Renal cortical epithelial cell (primary cell): Measurements from ENCODE around the gene TMEM106B. TPM values are rescaled to one million over a fixed set of nuclear protein-coding genes. Genes with fewer than 3 reads are reported as not detected.
"Not testable (repeated sequence)": the region's sequence is repeated elsewhere in the genome, so short reads cannot be mapped to it uniquely, and the experiment has no call there.

Experiments
- DNase-seq: peaks from one replicate; pipeline ENCODE4 v3.0.0-alpha.2; 2011; ENCODE audit warnings: low read depth
- total RNA-seq: library from RNA; depleted of rRNA; stranded (reverse); fragments of >200 nt; gene quantifications from 2 replicates; pipeline ENCODE4 v1.2.3, GENCODE V29; 2014

Gene TMEM106B
- total RNA-seq: 98.5 and 117 TPM in 2 replicates

DNA sequence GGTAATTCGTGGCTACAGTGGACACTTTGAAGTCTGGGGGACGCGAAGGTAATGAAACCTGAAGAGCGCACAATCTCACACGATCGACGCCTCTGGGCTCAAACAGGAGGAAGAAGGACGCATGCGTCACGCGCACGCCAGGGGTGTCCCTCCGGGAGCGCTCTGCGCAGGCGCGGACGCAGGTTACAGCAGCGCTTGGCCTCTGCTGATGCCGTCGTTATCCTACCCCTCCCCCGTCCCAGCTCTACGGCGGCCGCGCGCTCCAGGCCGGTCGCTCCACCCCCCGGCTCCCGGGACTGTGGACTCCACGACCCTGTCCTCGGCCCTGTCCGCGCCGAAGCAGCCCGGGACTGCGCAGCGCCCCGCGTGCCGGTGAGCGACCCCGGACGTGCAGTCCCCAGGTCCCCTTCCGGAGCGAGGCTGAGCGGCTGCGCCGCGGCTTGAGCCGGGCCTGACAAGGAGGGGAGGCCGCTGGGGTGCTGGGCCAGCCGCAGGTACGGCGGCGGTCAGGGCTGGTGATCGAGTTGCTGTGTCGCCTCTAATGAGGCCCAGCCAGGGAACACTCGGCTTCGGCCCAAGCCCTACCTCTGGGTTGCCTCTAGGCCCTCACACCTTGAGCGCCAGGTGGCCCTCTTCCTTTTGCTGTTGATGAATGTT lies at the start of gene TMEM106B:
Gene TMEM106B (plus strand): TSS at position 241 of the 657 bp plus-strand sequence. CDS start 3,517 bp downstream, outside the sequence.
- peak; percentile 90 for DNase-seq

DNA sequence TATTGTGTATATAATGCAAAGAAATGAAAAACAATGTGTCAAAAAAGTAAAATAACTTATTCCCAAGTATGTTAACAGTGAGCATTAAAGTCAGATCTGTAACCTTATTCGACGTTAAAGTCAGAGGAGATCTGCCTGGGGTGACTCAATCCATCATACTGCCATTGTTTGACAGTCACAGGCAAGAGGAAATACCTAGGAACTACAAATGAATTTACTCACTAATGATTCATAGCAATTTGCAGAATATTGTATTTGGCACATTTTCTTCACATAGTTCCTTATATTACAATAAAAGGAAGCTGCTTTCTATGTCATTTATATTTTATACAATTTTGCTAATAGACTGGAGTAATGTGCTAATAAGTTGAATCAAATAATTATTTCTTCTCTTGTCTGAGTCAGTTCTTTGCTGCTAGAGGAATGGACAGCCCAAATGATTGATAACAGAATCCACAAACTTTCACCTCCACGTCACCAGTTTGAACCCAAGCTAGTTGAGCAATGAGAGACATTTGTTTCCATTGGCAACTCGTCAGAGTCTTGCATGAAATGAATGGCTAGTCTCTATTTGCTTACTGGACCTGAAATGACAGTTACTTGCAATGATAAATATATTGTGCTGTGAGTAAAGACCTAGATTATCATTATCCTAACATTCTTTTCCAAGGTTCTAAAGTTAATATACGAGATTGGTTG lies 48.5 kb upstream of the TMEM106B start:
- peak; percentile 83 for DNase-seq

DNA sequence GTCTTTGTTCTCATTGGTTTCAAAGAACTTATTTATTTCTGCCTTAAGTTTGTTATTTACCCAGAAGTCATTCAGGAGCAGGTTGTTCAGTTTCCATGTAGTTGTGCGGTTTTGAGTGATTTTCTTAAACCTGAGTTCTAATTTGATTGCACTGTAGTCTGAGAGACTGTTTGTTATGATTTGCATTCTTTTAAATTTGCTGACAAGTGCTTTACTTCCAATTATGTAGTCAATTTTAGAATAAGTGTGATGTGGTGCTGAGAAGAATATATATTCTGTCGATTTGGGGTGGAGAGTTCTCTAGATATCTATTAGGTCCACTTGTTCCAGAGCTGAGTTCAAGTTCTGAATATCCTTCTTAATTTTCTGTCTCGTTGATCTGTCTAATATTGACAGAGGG lies 43.0 kb upstream of the TMEM106B start:
- not testable (repeated sequence) for DNase-seq

GRCh38 chr7:12169981-12170820 lies 40.9 kb upstream of the TMEM106B start:
- DNase-seq: peak; percentile 59

DNA sequence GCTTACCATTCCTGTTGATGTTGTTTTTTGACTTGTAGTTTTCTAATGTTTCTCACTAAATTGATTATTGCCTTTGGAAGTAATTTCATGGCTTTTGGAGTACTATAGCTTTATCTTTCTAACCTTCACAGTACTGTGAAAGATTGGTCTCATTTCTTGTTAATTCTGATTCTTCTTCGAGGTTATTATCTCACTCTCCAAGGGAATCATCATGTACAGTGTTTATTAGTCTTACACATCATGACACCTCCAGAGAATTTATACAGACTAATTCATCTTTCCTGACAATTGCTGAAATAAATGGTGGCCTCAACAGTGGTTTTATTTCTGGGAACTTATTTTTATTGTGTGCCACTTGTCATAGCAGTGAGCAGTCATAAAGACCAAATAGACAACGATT lies 37.4 kb upstream of the TMEM106B start:
- DNase-seq: no peak

DNA sequence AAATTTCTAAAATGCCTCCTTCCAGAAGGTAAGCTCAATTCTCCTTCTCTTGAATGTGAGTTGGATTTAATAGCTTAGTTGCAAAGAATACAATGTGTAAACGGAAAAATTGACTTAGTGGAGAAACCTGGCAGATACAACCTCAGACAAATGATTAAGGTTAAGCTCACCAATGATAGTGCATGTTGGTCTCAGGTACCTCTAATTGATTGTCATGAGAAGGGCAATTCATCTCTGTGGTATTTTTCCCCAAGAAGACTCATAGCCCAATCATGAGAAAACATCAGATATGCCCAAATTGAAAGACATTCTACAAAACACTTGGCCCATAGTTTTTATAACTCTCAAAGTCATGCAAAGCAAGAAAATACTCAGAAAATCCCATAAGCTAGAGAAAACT lies 36.2 kb upstream of the TMEM106B start:
- no peak for DNase-seq

GRCh38 chr7:12178317-12178716 lies 32.8 kb upstream of the TMEM106B start:
- DNase-seq: no peak

DNA sequence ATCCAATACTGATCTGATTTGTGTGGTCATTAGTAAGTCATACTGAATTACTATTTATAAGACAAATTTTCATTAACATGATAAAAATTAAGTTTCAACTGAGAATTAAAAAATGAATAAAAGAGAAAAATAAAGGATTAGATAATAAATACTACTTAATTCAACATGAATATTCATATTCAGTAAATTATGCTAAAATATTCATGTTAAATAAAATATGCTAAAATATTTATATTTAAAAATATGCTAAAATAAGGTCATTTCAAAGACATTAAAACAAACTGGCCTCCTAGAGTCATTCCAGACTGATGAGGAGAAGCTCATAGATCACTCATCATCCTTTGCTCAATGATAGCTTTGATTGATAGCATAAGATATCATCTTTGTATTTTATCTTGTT lies 16.7 kb upstream of the TMEM106B start:
- no peak for DNase-seq

GRCh38 chr7:12196386-12196785 lies 14.7 kb upstream of the TMEM106B start:
- DNase-seq: no peak

DNA sequence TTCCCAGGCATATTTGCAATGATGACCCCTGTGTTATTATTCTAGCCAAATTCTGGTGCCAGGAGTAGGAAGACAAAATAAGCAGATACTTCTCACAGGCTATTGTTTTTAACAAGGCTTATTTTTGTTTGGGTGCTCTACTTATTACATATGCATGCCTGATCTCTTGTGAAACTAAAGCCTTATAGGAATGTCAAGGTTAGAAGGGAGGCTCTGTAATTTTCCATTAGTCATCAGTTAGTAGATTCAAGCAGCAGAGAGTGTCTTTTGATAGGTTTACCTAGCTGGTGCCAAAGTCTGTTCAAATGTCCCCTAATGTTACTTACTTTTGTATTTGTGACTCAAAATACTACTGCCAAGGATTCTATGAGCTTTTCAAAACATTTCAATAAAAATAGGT lies 11.7 kb upstream of the TMEM106B start:
- DNase-seq: peak; percentile 93

GRCh38 chr7:12207046-12207445 lies 4.0 kb upstream of the TMEM106B start:
- no peak for DNase-seq

- no peak for DNase-seq
These were observed 1.9 kb upstream of the TMEM106B start for GRCh38 chr7:12209221-12209620.

DNA sequence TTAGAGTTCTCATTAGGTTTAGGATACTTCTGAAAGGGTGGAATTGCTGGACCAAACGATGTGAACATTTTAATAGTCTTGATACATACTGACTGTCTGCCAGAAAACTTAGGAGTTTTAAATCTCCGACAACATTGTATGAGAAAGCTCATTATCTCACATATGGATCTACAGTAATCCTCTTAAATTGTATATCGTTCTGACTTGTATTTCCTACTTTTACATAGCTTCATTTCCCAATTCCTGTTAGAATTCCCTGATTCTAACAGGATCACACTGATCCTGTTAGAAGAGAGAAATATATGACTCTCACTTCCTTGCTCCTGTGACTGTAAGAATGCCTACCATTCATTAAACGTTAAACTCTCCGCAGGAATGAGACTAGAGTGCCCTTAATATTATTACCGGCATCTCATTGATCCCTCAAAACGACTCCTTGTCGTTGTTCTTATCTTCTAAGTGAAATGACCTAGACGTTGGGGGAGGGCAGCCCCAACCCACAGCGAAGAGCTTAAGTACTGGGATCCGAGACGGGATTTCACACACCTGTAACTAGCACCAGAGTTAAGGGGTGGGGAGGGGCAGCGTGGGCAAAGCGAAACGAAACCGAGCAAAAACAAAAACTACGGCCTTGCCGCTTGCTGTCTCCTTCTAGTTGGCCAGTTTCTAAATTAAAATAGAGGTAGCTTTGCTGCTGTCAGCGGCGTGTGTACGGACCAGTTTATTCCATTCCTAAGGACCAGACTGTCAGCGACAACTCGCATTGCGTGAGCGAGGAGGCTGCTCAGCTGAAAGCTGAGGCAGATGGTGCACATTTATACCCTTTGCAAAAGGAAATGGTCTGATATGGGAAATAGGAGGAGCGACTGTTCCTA lies 678 bp upstream of the TMEM106B start:
- DNase-seq: peak; percentile 59

DNA sequence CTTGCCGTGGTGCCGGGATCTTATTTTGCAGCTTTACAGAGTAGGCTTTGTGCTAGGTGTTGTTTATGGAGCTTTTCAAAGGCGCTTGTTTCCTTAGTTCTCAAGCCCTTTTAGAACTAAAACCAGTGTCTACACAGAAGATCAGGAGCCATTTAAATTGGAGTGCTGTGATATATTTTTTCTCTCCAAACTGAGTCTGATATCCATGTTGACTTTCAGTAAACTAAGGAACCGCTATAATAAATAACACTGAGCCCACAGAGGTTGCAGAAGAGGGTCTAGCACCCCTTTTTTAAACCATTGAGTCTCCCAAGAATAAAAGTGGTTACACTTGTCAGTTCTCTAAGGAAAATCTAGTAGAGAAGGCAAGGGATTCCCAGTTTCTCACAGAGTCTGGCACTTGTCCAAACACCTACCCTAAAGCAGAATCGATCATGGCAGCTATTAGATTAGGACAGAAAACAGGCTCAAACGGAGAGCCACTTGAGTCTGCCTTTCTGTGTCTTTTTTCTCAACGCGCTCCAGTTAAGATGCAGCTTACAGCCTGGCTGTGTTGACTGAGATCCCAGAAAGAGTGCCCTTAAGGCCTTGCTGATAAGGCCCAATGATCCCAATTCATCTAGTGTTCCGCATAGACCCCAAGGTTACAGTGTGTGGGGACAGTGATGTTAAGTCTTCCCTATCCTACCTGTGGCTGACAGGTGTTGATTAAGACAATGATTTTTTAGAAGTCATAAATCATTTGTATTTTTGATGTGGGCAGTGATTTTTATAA lies 804 bp downstream of the TMEM106B start:
- peak; percentile 9 for DNase-seq

GRCh38 chr7:12217311-12217710 lies 6.2 kb downstream of the TMEM106B start:
- DNase-seq: no peak

- no peak for DNase-seq
These were observed 9.4 kb downstream of the TMEM106B start for GRCh38 chr7:12220389-12221046.

DNA sequence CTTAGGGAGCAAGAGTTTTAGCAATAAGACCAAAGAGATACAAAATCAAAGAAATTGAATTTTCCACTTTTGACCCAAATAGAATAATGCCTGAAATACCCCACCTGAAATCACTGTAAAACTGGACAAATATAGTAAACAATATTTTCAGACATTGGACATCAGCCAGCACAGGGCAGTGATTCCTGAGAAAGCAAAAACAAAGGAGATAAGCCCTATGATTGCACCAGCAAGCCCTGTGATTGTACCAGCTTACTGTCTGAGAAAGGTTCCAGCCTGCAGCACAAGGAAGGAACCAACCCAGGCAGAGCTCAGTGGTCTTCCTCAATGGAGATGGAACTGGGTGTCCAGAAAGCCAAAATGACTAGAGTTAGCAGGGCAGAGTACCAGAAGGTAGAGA lies 10.3 kb downstream of the TMEM106B start:
- no peak for DNase-seq

GRCh38 chr7:12222889-12223579 lies 11.9 kb downstream of the TMEM106B start:
- DNase-seq: no peak

GRCh38 chr7:12225017-12225416 lies 13.9 kb downstream of the TMEM106B start:
- DNase-seq: not testable (repeated sequence)

- no peak for DNase-seq
These were observed 15.7 kb downstream of the TMEM106B start for GRCh38 chr7:12226756-12227155.
